ENCODE measurements around the gene THAP3.

- no peak for TF ChIP-seq POLR2AphosphoS5 (IDR thresholded peaks at IDR 0.05)
- TF ChIP-seq, protein P1, sequence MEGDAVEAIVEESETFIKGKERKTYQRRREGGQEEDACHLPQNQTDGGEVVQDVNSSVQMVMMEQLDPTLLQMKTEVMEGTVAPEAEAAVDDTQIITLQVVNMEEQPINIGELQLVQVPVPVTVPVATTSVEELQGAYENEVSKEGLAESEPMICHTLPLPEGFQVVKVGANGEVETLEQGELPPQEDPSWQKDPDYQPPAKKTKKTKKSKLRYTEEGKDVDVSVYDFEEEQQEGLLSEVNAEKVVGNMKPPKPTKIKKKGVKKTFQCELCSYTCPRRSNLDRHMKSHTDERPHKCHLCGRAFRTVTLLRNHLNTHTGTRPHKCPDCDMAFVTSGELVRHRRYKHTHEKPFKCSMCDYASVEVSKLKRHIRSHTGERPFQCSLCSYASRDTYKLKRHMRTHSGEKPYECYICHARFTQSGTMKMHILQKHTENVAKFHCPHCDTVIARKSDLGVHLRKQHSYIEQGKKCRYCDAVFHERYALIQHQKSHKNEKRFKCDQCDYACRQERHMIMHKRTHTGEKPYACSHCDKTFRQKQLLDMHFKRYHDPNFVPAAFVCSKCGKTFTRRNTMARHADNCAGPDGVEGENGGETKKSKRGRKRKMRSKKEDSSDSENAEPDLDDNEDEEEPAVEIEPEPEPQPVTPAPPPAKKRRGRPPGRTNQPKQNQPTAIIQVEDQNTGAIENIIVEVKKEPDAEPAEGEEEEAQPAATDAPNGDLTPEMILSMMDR (IDR thresholded peaks at IDR 0.05) = no peak
- TF ChIP-seq EP300 (IDR thresholded peaks at IDR 0.05) = no peak
Observed at GRCh38 chr1:6657138-6657537, 32.5 kb downstream of the THAP3 start.

All from gastroesophageal sphincter (tissue), 3 donors.